Caki2 (cell line): ENCODE data around the gene CSNK2A1. TPM values are rescaled to one million over a fixed set of nuclear protein-coding genes. Genes with fewer than 3 reads are reported as not detected.
A peak's percentile ranks its signal among the peaks of the same experiment; 100 is the strongest.

ENCODE experiments used
- DNase-seq: peaks from one replicate; pipeline ENCODE4 v3.0.0-alpha.2; 2015; ENCODE audit warnings: low read depth
- in situ Hi-C: cut with HindIII; loops from 2 replicates; pipeline ENCODE4 v1.10.0; 2016; ENCODE audit warnings: low sequenced_read_pairs, low pct_unique_long_range_greater_than_20kb, mixed read lengths
- total RNA-seq: library from RNA; depleted of rRNA; stranded (reverse); fragments of >200 nt; shearing (Covaris generic); gene quantifications from 2 replicates; pipeline ENCODE4 v1.2.3, GENCODE V29; 2014; ENCODE audit warnings: low replicate concordance

CSNK2A1 gene
- total RNA-seq, 1 experiment from 2014 or later: 183 TPM

DNA sequence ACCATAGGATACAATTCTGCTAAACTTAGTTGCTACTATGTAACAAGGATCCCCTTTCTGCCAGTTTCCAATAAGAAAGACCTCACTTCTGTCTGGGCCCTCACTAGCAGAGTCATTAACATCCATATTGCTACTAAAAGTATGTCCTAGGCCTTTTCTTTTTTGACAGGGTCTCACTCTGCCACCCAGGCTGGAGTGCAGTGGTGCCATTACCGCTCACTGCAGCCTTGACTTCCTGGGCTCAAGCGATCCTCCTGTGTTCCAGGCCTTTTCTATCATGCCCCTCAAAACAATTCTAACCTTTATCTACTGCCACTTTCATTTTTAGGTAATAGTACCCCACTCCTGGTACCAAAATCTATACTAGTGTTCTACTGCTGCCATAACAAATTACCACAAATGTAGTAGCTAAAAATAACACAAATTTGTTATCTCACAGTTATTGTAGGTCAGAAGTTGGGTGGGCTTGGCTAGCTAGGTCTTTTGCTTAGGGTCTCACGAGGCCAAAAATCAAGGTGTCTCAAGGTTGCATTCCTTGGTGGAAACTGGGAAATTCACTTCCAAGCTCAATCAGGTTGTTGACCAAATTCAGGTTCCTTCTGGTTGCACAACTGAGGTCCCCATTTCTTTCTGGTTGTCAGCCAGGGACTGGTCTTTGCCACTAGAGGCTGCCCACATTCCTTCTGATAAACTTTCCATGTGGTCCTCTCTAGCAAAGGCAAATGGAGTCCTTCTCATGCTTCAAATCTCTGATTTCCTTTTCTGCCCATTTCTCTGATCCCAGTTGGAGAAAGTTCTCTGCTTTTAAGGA lies 3.0 kb downstream of the CSNK2A1 start:
- no peak for DNase-seq
- in situ Hi-C loops: no loop called here

DNA sequence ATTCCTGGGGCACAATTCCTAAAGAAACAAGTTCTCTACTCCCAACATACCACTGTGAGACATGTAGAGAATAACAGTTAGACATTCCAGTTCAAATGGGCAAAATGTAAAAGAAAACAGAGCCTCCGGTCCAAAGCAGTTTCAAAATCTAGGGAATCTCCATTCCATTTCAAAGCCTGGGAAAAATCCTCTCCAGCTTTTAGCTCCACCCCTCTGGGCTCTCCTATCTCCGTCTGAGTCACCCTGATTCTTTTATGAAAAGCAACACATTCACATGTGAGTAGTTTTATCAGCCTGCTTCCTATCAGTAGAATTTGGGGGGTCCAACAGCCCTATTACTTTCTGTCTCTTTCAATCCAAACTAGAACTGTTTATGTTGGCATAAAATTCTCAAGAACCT lies 3.7 kb downstream of the CSNK2A1 start:
- in situ Hi-C loops: loop anchor here (10.0 kb wide), 1 partner anchor 105 kb away; no protein-coding TSS in a partner anchor
- peak; percentile 54 for DNase-seq

DNA sequence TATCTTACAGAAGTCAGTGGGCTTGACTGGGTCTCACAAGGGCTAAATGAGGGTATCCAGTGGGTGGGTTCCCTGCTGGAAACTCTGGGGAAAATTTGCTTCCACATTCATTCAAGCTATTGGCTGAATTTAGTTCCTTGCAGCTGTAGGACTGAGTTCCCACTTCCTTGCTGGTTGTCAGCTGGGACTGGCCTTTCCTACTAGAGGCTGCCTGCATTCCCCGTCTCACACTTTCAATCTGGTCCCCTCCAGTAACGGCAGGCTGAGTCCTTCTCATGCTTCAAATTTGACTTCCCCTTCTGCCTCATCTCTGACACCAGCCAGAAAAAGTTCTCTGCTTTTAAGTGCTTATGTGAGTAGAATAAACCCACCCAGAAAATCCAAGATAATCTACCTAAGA lies 4.4 kb downstream of the CSNK2A1 start:
- in situ Hi-C loops: loop anchor here (10.0 kb wide), 1 partner anchor 106 kb away; no protein-coding TSS in a partner anchor
- no peak for DNase-seq

DNA sequence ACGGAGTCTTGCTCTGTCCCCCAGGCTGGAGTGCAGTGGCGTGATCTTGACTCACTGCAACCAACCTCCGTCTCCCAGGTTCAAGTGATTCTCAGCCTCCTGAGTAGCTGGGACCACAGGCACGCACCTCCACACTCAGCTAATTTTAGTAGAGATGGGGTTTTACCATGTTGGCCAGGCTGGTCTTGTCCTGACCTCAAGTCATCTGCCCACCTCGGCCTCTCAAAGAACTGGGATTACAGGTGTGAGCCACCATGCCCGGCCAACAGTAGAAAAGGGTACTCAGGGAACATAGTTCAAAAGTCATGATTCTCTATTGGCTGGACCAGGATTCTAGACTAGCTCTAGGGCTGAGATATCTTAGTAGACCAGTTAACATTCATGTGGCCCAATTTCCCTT lies 5.6 kb downstream of the CSNK2A1 start:
- in situ Hi-C loops: loop anchor here (10.0 kb wide), 1 partner anchor 107 kb away; no protein-coding TSS in a partner anchor
- no peak for DNase-seq

DNA sequence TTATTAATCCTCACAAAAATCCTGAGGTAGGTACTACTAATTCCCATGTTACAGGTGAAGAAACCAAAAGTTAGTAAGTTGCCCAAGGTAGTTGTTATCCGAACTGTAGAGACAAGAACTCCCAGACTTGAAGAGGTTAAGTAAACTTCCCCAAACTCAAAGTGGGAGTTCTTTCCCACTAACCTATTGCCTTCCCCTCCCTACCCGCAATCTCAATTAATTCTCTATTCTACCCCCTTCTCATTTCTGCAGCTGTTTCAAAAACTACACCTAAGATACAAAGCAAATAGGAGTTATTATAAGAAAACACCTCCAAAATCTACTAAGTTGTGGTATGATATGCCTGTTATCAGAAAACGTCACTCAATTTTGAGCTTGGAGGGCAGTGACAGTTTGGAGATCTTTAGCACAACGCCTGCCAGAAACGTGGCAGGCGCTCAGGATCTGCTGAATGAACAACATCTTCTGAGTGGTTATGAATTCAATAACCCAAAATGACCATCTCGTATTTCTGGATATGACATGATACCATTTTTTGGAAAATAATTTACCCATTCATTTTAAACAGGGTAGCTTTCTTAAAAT lies 7.1 kb downstream of the CSNK2A1 start:
- in situ Hi-C loops: loop anchor here (10.0 kb wide), 1 partner anchor 108 kb away; no protein-coding TSS in a partner anchor
- no peak for DNase-seq

DNA sequence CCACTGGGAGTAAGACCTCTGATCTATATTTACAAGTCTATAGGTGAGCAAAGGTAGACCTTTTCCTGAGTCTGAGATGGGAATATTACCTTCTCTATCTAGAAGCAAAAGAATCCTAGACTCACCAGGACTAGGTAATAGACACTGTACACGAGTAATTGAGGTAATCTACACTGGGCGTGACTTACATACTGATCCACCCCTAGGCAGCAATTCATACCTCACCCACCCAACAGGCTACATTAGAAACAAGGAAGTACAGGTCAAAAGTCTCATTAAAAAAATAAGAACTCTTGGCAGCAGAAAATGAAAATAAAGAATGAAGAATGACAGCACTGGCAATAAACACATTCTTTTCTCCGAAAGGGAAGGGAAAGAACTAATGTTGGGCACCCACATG lies 7.6 kb downstream of the CSNK2A1 start:
- peak; percentile 66 for DNase-seq
- in situ Hi-C loops: loop anchor here (10.0 kb wide), 1 partner anchor 109 kb away; no protein-coding TSS in a partner anchor

DNA sequence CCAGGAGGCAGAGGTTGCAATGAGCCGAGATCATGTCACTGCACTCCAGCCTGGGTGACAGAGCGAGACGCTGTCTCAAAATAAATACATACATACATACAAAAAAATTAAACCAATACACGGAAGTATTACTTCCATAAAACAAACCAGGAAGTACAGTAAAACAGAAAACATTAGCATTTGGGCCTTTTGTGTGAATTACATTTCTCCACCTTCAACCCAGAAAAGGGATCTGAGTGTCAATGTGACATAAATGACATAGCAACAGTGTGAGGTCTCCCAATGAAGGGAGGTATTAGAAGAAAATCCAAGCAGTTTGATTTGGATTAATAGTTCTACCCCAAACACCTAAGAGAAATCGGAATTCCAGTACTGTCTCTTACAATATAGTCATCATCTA lies 10.1 kb downstream of the CSNK2A1 start:
- no peak for DNase-seq
- in situ Hi-C loops: loop anchor here (10.0 kb wide), 1 partner anchor 111 kb away; no protein-coding TSS in a partner anchor

DNA sequence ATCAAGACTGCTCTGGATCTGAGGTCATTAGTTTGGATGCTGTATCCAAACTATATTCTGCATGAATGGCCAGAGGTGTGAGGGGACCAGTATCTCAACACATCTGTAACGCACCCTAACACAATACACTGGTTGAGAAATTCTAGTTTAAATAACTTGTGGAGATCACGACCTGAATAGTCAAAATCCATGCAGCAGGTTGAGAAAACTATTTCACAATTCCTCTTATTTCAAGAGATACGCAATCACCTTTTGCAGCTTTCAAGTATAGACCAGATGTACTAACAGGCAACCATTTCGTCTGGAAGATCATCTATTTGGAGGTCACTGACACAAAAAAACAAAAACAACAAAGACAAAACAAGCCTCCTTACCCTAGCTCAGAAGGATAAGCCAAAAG lies 11.1 kb downstream of the CSNK2A1 start:
- in situ Hi-C loops: loop anchor here (10.0 kb wide), 1 partner anchor 112 kb away; no protein-coding TSS in a partner anchor
- DNase-seq: no peak

DNA sequence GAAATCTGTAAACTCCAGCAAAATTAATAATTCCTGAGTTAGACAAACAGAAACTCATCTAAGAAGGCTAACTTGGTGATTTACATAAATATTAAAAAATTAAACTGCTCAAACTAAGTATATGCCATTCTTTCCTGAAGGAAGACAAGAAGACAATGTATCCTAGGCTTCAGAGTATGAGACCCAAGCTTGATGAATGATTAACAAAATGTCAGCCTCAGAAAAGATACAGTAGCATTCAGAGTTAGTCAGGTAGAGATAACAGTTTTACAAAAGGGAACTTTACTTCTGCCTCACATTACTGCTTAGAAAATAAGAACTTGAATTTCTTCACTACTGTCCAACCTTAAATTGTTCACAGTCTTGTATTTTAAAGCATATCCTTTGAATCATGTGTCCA lies 12.0 kb downstream of the CSNK2A1 start:
- DNase-seq: peak; percentile 41
- in situ Hi-C loops: loop anchor here (10.0 kb wide), 1 partner anchor 113 kb away; no protein-coding TSS in a partner anchor

DNA sequence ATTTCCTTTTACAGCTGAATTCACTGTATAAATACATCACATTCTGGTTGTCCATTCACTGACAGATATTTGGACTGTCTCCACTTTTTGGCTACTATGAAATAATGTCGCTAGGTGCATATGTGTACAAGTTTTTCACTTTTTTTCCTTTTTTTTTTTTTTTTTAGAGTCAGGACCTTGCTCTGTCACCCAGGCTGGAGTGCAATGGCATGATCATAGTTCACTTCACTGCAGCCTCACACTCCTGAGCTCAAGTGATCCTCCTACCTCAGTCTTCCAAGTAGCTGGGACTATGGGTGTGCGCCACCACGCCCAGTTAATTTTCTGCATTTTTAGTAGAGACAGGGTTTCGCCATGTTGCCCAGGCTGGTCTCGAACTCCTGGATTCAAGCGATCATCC lies 13.3 kb downstream of the CSNK2A1 start:
- DNase-seq: no peak
- in situ Hi-C loops: loop anchor here (10.0 kb wide), 1 partner anchor 114 kb away; no protein-coding TSS in a partner anchor

DNA sequence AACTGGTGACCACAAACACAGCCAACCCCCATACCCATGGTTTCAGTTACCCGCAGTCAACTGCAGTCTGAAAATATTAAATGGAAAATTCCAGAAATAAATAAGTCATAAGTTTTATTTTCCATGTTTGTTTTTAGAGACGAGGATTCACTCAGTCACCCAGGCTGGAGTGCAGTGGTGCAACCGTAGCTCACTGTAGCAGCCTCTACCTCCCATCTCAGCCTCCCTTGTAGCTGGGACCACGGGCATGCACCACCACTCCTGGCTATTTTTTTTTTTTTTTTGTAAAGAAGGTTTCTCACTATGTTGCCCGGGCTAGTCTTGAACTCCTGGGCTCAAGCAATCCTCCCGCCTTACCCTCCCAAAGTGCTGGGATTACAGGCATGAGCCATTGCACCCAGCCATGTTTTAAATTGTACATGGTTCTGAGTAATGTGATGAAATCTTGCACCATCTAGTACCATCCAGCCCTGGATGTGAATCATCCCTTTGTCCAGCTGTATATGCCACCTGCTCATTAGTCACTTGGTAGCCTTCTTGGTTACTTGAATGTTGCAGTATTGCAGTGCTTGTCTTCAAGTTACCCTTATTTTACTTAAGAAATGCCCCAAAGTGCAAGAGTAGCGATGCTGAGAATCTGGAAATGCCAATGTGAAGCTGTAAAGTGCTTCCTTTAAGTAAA lies 14.5 kb downstream of the CSNK2A1 start:
- in situ Hi-C loops: no loop called here
- peak; percentile 33 for DNase-seq

DNA sequence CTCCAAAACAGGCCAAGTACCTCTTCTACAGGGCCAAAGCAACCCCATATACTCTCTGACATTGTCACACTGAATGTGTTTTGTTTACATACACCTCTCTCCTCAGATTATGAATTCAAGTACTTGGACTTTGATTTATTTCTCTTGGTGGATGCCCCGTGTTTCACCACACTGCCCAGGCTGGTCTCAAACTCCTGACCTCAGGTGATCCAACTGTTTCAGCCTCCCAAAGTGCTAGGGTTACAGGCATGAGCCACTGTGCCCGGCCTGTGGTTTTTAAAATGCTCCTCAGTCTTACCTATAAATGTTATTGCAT lies 16.1 kb downstream of the CSNK2A1 start:
- in situ Hi-C loops: no loop called here
- no peak for DNase-seq

DNA sequence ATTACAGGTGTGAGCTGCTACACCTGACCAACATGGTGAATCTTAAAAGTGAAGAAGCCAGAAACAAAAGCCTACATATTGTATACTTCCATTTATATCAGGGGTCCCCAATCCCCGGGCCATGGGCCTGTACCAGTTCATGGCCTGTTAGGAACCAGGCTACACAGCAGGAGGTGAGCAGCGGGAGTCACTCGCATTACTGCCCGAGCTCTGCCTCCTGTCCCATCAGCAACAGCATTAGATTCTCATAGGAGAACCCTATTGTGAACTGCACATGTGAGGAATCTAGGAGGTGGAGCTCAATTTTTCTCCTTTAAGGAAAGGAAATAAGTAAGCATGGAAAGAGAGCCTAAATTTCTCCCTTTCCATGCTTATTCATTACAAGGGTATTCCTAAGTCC lies 21.7 kb downstream of the CSNK2A1 start:
- DNase-seq: no peak
- in situ Hi-C loops: no loop called here

DNA sequence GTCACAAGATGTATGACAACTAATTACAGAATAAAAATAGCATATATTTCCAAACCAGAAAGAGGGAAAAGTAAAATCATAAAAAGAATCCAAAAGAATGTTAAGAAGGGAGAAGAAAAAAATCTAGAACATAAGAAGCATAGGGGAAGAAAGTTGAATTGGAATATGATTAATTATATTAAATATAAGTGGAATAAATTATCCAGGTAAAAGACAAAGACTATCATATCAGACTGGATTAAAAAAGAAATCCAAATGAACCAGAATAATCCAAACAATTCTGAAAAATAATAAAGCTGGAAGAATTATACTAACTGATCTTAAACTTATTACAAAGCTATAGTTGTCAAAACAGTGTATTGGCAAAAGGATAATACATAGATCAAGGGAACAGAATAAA lies 23.6 kb downstream of the CSNK2A1 start:
- DNase-seq: no peak
- in situ Hi-C loops: no loop called here

DNA sequence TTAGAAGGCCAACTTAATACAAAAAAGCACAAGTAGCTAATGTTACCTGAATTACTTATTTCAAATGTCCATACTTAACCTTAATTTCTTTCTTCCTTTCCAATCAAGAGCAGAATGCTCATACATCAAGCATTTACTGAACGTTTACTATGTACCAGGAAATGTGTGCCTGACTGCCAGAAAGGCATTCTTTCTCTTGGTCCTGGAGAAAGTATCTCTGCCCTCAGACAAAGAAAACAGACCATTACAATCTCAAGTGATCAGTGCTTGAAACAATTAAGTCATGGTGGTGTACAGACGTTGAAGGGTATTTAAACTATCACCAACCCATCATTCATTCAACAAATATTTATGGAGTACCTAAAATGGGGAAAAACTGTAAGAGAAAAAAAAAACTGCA lies 26.4 kb downstream of the CSNK2A1 start:
- no peak for DNase-seq
- in situ Hi-C loops: no loop called here

DNA sequence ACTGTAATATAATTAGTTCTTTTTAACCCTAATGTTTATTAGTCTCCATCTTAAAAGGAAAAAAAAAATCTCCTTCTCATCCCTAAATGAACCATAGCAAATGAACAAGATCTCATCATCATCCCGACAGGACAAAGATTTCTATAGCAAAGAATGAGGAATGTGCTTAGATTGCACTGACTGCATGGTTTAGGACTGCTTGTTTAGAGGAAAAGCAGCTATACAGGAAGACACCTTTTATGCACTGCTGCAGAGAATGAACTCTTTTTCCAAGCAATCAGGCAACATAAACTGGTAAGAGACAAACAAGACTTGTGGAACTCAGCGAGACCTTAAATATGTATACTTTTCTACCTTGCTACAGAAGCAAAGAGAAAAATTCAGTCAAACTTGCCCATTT lies 26.8 kb downstream of the CSNK2A1 start:
- DNase-seq: no peak
- in situ Hi-C loops: no loop called here

DNA sequence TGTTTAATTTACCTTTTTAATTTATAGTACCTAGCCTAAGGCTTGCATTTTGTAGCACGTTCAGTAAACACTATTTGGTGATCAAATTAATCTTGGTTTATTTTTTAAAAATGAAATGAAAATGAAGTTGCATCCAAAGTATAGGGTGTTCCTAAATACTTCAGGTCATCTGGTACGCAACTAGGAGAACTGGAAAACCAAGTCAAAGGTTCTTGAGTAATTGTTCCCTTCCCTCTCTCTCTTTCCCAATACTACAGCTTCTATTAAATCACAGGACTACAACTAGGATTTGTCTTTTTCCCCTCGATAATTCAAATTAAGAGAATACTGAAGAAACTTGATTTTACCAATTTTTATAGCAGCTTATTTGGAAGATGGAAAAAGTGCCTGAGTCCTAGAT lies 27.9 kb downstream of the CSNK2A1 start:
- in situ Hi-C loops: no loop called here
- DNase-seq: no peak

DNA sequence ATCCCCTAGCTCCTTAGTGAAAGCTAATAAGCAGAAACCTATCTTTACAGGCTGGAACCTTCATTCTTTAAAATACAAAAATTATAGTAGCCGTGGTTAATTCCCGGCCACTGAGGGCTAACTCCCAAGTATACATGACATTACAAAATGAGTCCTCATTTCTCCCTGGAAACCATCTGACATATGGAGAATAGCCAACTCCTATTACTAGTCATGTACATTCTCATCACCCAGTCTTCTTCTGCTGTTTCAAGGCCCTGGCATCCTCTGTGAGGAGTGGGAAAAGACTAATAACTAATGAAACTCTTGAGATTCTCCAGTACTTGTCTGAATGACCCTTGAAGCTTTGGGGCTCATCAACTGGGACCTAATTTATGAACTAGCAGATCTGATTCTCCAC lies 30.2 kb downstream of the CSNK2A1 start:
- in situ Hi-C loops: no loop called here
- DNase-seq: no peak
